Body of pancreas (tissue), 4 donors: ENCODE results near the gene PCID2.

Source experiments
- POLR2A ChIP-seq, 3 donors: fragments of 450-650 bp; IDR thresholded peaks; one replicate each; pipeline ENCODE4 v1.6.1; 2016; ENCODE audit warnings: antibody characterized with exemption in 3 of 3, mild to moderate bottlenecking in 2 of 3
- TF ChIP-seq, protein P1 (sequence below), 7 experiments: fragments of 450-650 bp in 4 of 7; fragments of 200-600 bp in 3 of 7; sonication (generic) in 3 of 7; IDR thresholded peaks; one replicate each; pipeline ENCODE4 v1.5.1; 2016 to 2019; ENCODE audit warnings: antibody characterized with exemption in 7 of 7

DNA sequence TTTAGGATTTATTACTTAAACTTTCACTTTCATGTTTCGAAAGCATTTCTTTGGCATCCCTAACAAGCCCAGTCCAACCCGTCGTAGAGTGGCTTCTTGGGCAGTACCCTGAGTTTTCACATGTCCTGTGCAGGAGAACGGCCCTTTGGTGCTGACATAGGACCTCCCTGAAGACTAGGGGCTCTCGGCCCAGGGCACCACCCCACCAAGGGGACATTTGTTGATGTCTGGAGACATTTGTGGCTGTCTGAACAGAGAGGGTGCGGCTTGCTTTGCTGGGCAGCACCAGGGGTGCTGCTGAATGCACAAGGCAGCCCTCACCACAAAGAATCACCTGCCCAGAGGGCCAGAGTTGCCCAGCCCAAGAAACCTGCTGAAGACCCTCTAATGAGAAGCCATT, 31.5 kb upstream of the PCID2 start:
- TF ChIP-seq POLR2A (IDR thresholded peaks at IDR 0.05), result no peak
- TF ChIP-seq, protein P1, sequence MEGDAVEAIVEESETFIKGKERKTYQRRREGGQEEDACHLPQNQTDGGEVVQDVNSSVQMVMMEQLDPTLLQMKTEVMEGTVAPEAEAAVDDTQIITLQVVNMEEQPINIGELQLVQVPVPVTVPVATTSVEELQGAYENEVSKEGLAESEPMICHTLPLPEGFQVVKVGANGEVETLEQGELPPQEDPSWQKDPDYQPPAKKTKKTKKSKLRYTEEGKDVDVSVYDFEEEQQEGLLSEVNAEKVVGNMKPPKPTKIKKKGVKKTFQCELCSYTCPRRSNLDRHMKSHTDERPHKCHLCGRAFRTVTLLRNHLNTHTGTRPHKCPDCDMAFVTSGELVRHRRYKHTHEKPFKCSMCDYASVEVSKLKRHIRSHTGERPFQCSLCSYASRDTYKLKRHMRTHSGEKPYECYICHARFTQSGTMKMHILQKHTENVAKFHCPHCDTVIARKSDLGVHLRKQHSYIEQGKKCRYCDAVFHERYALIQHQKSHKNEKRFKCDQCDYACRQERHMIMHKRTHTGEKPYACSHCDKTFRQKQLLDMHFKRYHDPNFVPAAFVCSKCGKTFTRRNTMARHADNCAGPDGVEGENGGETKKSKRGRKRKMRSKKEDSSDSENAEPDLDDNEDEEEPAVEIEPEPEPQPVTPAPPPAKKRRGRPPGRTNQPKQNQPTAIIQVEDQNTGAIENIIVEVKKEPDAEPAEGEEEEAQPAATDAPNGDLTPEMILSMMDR (IDR thresholded peaks at IDR 0.05), result no peak
